Femur (tissue), 1 donor: ENCODE measurements around the gene SMOC2.

Experiments used
- DNase-seq: peaks from one replicate; pipeline ENCODE4 v3.0.0-alpha.2; 2017

SMOC2 gene

GRCh38 chr6:168493976-168494375 lies 53.0 kb downstream of the SMOC2 start:
- DNase-seq = no peak

GRCh38 chr6:168494726-168495125 lies 53.7 kb downstream of the SMOC2 start:
- no peak for DNase-seq

GRCh38 chr6:168495133-168495532 lies 54.1 kb downstream of the SMOC2 start:
- DNase-seq = no peak

GRCh38 chr6:168495636-168496035 lies 54.7 kb downstream of the SMOC2 start:
- DNase-seq = no peak

- DNase-seq = no peak
These were observed 55.4 kb downstream of the SMOC2 start for GRCh38 chr6:168496139-168496996.

GRCh38 chr6:168496997-168497331 lies 56.0 kb downstream of the SMOC2 start:
- no peak for DNase-seq

- DNase-seq = no peak
These were observed 56.4 kb downstream of the SMOC2 start for GRCh38 chr6:168497381-168497780.

- DNase-seq = peak; percentile 46
These were observed 57.3 kb downstream of the SMOC2 start for GRCh38 chr6:168498161-168498843.

GRCh38 chr6:168499045-168499650 lies 58.2 kb downstream of the SMOC2 start:
- no peak for DNase-seq

GRCh38 chr6:168500519-168500918 lies 59.5 kb downstream of the SMOC2 start:
- DNase-seq = no peak

- no peak for DNase-seq
These were observed 60.6 kb downstream of the SMOC2 start for GRCh38 chr6:168501561-168501960.

GRCh38 chr6:168504366-168504765 lies 63.4 kb downstream of the SMOC2 start:
- DNase-seq = no peak

GRCh38 chr6:168506460-168506859 lies 65.5 kb downstream of the SMOC2 start:
- no peak for DNase-seq

- DNase-seq = no peak
These were observed 66.3 kb downstream of the SMOC2 start for GRCh38 chr6:168507297-168507696.

GRCh38 chr6:168507730-168508129 lies 66.7 kb downstream of the SMOC2 start:
- DNase-seq = no peak

- no peak for DNase-seq
These were observed 67.9 kb downstream of the SMOC2 start for GRCh38 chr6:168508903-168509302.

GRCh38 chr6:168513766-168514165 lies 72.8 kb downstream of the SMOC2 start:
- DNase-seq = no peak

GRCh38 chr6:168514216-168514615 lies 73.2 kb downstream of the SMOC2 start:
- DNase-seq = peak; percentile 67

GRCh38 chr6:168515376-168515775 lies 74.4 kb downstream of the SMOC2 start:
- DNase-seq = no peak

- no peak for DNase-seq
These were observed 76.2 kb downstream of the SMOC2 start for GRCh38 chr6:168516944-168517741.

GRCh38 chr6:168517742-168518347 lies 76.9 kb downstream of the SMOC2 start:
- DNase-seq = no peak

GRCh38 chr6:168518348-168518745 lies 77.4 kb downstream of the SMOC2 start:
- DNase-seq = no peak

GRCh38 chr6:168518867-168519266 lies 77.9 kb downstream of the SMOC2 start:
- DNase-seq = no peak
